ENCODE measurements around the gene EIF2B5.
"Not testable (repeated sequence)": the region's sequence is repeated elsewhere in the genome, so short reads cannot be mapped to it uniquely, and the experiment has no call there.

EIF2B5 gene

DNA sequence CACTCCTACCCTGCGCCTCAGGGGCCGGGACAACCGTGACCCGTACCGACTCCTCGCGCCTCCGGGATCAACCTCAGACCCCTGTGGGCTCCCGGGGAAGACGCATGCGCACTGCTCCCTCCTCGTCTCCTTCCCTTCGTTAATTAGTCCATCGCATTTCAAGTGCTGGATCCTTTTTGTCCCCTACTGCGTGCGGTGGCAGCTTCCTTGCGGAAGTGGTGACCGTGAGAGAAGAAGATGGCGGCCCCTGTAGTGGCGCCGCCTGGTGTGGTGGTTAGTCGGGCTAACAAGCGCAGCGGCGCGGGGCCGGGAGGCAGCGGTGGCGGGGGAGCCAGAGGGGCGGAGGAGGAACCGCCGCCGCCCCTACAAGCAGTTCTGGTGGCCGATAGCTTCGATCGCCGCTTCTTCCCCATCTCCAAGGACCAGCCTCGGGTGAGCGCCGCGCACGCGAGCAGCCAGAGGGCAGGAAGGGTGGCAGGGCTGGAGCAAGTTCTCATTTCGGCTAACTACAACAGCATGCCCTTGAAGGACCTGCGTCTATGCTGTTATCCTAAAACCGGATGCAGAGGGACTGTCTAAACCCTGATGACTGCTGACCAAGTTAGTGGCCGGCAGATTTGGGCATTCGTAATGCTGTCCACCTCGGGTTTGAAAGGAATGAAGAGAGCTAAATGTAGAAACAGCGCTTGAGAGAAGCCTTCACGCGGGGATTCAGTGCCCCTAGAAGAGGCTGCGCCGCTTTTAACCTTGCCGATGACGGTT lies at the start of gene EIF2B5:
TSS of gene EIF2B5 (plus strand) at position 210 of the 762 bp plus-strand sequence. CDS start at position 238, 28 bp downstream.
- DNase-seq (ENCODE audit: low read depth in 2 of 2, low spot score in 1 of 2), result peak; percentile 60 to 73

DNA sequence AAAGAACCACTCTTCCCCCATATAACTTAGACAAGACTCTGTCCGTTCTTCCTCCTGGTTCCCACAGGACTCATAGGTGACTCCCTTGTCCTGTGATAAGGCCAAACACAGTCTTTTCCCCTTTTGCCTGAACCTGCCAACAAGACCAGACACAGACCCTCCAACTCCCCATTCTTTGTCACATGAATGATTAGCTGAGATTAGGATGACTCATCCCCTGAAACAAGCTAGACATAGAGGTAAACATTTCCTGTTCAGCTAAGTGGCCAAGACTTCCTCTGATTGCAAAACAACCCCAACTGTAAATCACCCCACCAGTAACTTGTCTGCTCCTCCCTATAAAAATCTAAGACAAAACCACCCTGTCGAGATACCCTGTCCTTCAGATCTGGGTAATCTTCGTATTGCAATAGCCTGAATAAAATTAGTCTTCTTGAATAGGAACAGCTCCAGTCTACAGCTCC lies 49.7 kb upstream of the EIF2B5 start:
- no peak for DNase-seq (ENCODE audit: low read depth in 2 of 2, low spot score in 1 of 2)

DNA sequence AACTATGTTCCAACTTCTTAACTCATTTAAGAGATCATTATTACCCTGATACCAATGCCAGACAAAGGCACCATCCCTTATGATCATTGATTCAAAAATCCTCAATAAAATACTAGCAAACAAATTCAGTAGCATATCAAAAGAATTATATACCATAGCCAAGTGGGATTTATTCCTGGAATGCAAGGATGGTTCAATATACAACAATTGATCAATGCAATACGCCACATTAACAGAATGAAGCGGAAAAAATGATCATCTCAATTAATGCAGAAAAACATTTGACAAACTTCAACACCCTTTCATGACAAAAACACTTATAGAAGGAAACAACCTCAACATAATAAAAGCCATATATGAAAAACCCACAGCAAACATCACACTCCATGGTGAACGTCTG lies 43.0 kb upstream of the EIF2B5 start:
- no peak for DNase-seq (ENCODE audit: low read depth in 2 of 2, low spot score in 1 of 2)

DNA sequence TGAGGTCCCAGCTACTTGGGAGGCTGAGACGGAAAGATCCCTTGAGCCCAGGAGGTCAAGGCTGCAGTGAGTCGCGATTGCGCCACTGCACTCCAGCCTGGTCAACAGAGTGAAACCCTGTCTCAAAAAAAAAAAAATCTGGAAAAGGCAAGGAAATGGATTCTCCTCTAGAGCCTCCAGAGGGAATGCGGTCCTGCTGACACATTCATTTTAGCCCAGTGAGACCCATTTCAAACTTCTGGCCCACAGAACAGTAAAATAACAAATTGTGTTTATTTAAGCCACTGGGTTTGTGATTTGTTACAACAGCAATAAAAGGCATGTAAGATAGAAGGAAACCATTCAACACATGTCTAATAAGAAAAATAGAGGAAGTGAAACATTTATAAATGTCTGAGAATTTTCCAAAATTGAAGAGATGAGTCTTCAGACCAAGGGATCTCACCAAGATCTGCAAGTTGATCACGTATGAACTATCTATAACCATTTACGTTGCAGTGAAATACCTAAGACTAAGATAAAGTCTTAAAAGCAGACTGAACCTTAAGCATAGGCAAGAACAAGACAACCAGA lies 38.3 kb upstream of the EIF2B5 start, which contains the start of gene HTR3E:
TSS of gene HTR3E (plus strand) at position 254 of the 573 bp plus-strand sequence. CDS start 466 bp downstream, outside the sequence.
- DNase-seq (ENCODE audit: low read depth in 2 of 2, low spot score in 1 of 2), result no peak

DNA sequence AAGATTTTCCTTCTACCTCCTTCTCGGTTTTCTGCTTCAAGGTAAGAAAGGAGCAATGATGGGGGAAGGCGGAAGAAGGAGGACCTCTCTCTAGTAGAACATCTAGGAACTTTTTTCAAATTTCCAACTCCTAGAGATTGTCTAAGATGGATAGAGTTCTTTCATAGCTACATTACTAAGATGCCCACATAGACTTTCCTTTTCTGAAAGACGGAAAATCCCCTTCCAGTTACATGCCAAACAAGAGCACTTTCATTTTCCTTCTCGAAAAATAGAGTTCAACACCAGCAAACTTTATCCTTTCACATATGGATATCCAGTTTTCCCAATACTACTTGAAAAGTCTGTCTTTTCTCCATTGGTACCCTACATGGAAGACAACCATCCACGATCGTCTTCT lies 37.6 kb upstream of the EIF2B5 start:
- DNase-seq (ENCODE audit: low read depth in 2 of 2, low spot score in 1 of 2), result no peak

DNA sequence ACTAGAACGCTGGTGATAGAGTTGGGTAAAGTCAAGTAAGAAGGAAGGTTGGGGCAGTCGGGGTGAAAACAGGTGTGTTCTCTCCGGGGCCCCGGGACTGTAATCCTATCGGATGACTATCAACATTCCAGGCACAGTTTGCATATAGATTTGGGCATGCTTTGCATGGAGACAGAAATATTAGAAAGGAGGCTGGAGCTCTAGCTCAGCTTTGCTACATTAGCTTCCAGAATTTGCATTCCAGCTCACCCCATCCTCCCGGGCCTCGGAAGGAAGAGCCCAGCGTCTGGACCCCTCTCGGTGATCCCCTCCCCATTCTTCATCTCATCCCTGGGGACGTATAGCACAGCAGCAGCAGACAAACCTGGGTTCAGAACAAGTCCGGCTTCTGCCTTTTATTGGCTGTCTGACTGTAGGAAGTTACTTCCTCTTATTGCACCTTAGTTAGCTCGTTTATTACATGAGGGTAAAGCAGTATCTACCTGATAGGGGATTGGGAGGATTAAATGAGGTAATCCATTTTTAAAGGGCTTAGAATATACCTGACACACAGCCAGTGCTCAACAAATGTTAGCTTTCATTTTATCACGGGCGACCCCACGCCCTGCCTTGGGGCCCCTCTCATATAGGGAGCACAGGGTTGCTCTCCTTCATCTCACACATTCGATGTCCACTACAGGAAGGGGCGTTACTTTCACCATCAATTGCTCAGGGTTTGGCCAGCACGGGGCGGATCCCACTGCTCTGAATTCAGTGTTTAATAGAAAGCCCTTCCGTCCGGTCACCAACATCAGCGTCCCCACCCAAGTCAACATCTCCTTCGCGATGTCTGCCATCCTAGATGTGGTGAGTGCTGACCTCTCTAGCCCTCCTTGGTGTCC lies 35.1 kb upstream of the EIF2B5 start:
- DNase-seq (ENCODE audit: low read depth in 2 of 2, low spot score in 1 of 2), result no peak

DNA sequence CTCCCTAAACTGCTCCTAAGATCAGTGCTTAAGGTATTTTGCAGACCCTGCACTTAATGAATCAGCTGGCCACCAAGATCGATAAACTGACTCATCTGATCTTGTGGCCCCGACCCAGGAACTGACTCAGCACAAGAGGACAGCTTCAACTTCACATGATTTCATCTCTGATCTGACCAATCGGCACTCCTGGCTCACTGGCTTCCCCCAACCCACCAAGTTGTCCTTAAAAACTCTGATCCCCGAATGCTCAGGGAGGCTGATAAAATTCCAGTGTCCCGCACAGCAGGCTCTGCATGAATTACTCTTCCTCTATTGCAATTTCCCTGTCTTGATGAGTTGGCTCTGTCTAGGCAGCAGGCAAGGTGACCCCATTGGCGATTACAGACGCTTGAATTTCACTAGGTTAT lies 24.8 kb upstream of the EIF2B5 start:
- no peak for DNase-seq (ENCODE audit: low read depth in 2 of 2, low spot score in 1 of 2)

DNA sequence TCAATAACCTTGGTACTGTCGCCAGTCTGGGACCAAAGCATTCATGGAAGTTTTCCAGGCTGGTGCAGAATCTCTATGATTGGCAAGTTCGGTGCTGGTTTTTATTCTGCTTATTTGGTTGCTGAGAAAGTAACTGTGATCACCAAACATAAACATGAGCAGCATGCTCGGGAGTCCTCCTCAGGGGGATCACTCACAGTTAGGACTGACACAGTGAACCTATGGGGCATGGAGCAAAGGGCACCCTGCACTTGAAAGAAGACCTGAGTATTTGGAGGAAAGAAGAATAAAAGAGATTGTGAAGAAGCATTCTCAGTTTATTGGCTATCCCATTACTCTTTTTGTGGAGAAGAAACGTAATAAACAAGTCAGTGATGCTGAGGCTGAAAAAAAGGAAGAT lies 19.1 kb upstream of the EIF2B5 start:
- no peak for DNase-seq (ENCODE audit: low read depth in 2 of 2, low spot score in 1 of 2)

DNA sequence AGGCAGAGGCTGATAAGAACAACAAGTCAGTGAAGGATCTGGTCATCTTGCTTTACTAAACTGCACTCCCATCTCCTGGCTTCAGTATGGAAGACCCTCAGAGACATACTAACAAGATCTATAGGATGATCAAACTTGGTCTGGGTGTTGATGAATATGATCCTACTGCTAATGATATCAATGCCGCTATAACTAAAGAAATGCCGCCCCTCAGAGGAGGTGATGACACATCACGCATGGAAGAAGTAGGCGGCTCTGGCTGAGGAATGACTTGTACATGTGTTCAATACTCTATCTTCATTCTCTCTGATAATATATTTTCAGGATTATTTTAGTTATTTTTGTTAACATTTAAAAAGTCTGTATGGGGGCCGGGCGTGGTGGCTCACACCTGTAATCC lies 17.5 kb upstream of the EIF2B5 start:
- DNase-seq (ENCODE audit: low read depth in 2 of 2, low spot score in 1 of 2), result no peak

DNA sequence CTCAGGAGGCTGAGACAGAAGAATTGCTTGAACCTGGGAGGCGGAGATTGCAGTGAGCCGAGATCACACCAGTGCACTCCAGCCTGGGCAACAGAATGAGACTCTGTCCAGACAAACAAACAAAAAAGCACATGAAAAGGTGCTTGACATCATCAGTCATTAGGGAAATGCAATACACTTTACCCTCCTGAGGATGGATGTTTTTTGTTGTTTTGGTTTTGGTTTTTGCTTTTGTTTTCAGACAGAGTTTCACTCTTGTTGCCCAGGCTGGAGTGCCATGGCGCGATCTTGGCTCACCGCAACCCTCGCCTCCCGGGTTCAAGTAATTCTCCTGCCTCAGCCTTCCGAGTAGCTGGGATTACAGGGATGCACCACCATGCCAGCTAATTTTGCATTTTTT lies 14.1 kb upstream of the EIF2B5 start:
- not testable (repeated sequence) for DNase-seq (ENCODE audit: low read depth in 2 of 2, low spot score in 1 of 2)

DNA sequence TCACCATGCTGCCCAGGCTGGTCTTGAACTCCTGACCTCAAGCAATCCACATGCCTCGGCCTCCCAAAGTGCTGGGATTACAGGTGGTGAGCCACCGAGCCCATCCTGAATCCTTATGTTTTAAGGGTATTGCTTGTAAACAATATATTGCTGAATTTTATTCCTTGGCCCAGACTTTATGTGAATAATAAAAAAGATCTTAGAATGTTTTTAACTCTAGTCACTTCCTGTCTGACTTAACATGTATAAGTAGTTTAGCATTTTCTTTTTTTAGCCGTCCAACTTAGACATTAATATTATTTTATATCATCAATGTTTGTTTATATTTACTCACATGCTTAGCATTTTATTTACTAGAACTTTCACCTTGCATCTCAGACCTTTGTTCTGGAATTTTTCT lies 9.2 kb upstream of the EIF2B5 start:
- DNase-seq (ENCODE audit: low read depth in 2 of 2, low spot score in 1 of 2), result no peak

DNA sequence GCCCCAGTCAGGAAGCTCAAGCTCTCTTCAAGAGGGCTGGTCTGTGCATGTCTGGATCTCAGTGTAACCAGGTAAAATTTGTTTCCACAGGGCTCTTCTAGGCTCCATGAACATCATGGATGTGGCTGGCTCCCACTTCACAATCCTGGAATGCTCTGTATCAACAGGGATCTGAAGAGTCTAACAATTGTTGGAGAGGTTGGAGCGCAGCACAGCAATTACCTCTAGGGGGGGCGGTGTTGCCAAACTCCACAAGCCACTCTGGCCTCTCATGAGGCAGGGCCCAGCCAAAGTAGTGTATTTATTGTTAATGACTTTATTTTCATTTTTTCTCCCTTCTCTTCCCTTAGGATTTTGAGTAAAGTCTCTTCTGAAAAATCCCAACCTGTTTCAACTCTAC lies 6.1 kb upstream of the EIF2B5 start:
- no peak for DNase-seq (ENCODE audit: low read depth in 2 of 2, low spot score in 1 of 2)

DNA sequence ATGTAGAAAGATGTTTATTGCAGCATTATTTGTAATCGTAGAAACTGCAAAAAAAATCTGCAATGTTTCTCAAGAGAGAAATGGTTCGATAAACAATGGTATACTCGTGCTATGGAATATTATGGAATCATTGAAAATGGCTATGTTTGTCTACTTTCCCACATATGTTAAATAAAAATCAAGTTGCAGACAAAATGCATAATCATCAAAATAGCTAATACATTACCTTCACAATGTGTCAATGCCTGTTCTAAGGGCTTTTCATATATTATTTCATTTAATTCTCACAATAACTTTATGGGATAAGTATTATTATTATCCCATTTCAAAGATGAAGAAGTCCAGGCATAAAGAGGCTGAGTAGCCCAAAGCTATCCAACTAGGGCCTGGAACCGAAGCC lies 2.2 kb upstream of the EIF2B5 start:
- DNase-seq (ENCODE audit: low read depth in 2 of 2, low spot score in 1 of 2), result no peak

DNA sequence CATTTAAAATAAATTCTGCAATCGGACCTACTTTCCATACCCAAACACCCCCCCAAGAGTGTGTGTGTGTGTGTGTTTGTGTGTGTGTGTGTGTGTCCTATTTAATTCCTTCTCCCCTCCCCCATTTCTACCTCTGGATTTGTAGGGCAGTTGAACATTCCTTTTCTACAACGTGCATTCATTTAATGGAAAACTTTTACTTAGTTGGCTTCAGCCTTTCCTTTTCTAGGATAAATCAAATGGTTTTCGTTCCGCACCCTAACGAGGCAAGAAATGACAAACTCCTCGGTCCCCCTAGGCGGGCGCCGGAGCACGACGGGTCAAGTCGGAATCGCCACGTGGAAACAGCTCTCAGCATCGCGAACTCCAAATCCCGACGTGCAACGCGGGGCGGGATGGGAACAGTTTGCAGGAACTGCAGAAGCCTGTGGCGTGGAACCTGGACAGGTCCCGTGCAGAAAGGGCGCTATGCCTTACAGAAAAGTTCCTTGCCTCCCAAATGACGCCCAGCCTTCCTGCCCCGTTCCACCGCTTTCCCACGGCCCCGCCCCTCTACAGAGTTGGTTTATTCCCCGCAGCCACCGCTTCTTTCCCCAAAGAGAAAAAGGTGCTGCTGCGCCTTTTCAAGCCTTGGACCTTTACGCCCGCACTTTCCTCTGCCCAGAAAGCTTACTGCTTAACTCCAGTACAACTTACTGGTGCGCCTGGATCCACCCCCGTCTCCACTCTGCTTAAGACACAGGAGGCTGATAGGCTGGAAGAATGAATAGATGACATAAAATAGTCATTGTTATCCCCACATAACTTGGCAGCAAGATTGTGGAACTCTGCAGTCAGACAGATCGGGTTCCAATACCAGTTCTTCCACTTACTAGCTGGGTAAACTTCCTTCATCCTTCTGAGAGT lies 1.1 kb upstream of the EIF2B5 start:
- DNase-seq (ENCODE audit: low read depth in 2 of 2, low spot score in 1 of 2), result no peak

DNA sequence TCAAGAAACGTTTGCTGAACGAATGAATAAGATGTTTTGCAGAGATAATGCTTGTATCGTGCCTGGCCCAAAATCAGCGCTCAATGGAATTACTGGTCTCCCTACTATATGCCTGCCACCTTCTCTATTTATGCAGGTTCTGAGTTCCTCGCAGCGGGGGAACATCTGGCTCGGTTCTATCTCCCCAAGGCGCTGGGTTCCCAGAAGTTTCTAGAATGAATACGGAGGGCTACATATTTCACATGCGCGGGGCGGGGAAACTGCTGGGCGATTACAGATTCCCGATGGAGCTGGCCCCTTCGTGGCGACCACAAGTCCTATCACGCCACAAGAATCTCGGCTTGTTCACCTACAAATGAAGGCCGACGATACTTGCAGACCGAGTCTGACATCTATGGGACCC lies 411 bp upstream of the EIF2B5 start:
- no peak for DNase-seq (ENCODE audit: low read depth in 2 of 2, low spot score in 1 of 2)

DNA sequence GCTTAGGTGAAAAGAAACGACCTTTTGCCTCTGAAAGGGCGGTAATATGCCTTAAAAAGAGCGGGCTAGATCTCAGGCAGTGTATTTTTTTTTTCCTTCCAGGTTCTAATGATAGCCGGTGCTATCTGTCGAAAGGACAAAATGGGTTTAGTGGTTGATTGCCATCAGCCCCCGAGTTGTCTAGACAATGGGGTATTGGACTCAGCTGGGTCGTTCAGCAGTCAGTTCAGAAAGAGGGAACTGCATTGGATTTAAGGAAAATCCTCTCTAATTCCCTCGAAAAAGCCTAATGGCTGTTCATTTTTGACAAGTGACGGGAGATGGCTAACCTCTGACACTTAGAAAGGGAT lies 728 bp downstream of the EIF2B5 start:
- DNase-seq (ENCODE audit: low read depth in 2 of 2, low spot score in 1 of 2), result no peak

DNA sequence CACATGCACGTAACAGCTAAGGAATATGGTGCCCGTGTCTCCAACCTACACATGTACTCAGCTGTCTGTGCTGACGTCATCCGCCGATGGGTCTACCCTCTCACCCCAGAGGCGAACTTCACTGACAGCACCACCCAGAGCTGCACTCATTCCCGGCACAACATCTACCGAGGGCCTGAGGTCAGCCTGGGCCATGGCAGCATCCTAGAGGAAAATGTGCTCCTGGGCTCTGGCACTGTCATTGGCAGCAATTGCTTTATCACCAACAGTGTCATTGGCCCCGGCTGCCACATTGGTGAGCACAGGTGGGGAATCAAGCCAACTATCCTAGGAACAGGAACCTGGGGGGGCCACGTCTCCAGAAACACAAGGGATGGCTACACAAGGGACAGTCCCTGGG lies 5.3 kb downstream of the EIF2B5 start:
- no peak for DNase-seq (ENCODE audit: low read depth in 2 of 2, low spot score in 1 of 2)

DNA sequence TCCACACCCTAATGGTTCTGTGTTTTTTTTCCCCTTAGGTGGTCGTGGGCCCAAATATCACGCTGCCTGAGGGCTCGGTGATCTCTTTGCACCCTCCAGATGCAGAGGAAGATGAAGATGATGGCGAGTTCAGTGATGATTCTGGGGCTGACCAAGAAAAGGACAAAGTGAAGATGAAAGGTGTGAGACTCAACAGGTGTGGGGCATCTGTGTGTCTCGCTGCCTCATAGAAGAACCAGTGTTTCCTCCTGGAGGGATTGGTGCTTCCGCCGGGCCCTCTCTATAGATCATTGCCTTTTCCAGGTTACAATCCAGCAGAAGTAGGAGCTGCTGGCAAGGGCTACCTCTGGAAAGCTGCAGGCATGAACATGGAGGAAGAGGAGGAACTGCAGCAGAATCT lies 7.0 kb downstream of the EIF2B5 start:
- DNase-seq (ENCODE audit: low read depth in 2 of 2, low spot score in 1 of 2), result no peak

DNA sequence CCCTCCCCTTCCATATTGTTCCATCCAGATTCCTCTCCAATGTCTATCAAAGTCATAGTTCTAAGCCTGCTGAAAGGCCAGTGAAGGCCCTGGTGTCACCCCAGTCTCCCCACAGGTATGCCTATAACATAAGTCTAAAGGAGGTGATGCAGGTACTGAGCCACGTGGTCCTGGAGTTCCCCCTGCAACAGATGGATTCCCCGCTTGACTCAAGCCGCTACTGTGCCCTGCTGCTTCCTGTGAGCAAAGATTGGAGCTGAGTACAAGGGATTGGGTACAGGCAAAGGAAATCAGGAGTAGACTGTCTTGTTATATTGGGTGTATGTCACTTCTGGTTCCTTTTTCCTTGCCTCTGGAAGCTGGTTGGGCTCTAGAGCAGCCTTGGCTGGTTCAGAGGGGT lies 8.2 kb downstream of the EIF2B5 start:
- no peak for DNase-seq (ENCODE audit: low read depth in 2 of 2, low spot score in 1 of 2)

DNA sequence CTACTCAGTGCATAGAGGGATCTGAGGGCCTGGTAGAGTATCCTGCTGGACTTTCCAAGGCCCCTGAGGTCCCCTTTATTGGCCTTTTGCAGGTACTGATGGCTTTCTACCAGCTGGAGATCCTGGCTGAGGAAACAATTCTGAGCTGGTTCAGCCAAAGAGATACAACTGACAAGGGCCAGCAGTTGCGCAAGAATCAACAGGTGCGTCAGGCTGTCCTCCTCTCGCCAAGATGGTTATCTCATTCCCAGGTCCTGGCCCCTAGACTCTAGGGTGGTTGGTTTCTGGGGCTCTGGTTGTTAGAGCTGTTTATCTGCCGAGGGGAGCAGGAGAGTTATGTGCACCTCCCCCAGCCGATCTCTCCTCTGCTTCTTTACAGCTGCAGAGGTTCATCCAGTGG lies 9.3 kb downstream of the EIF2B5 start:
- no peak for DNase-seq (ENCODE audit: low read depth in 2 of 2, low spot score in 1 of 2)

DNA sequence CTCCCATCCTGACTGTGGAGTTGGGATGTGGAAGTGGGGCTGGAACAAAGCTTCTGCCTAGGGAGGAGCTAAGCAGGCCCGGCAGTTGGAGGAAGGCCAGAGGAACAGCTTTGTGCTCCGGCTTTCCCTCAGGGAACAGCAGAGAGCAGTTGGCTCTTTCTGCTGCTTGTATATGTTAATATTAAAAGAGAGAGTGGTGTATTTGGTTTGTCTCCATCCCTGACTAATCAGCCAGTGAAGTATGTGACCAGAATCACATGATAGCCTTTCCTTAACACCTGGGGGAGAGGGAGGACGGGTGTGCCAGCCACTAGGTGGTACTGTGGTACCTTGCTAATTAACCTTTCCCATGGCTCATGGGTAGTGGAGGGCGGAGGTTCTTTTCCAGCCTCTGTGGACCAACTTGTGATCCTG lies 10.0 kb downstream of the EIF2B5 start:
- DNase-seq (ENCODE audit: low read depth in 2 of 2, low spot score in 1 of 2), result no peak

Data from stimulated activated CD8-positive, alpha-beta memory T cell treated with anti-CD3 and anti-CD28 coated beads, Interleukin-4, amount 100 ng/mL, for 1 hour (primary cell).